HepG2 (cell line): ENCODE results near the gene HABP2.

ENCODE experiments used
- JUNB ChIP-seq: sonication (generic); formaldehyde crosslinking; IDR thresholded peaks from 2 replicates; pipeline ENCODE4 v1.8.0; 2022; ENCODE audit warnings: missing genetic modification reagents, mild to moderate bottlenecking, borderline replicate concordance
- MYNN ChIP-seq: sonication (generic); formaldehyde crosslinking; IDR thresholded peaks from 2 replicates; pipeline ENCODE4 v1.4.0; 2020; ENCODE audit warnings: mild to moderate bottlenecking, low read depth, missing genetic modification reagents
- ZNF382 ChIP-seq: sonication (generic); formaldehyde crosslinking; IDR thresholded peaks from 2 replicates; pipeline ENCODE4 v1.5.0; 2020; ENCODE audit warnings: missing genetic modification reagents, mild to moderate bottlenecking, borderline replicate concordance
- ZNF501 ChIP-seq: sonication (generic); formaldehyde crosslinking; IDR thresholded peaks from 2 replicates; pipeline ENCODE4 v1.5.1; 2020; ENCODE audit warnings: mild to moderate bottlenecking, moderate library complexity, missing genetic modification reagents
- TF ChIP-seq, protein P1 (sequence below): sonication (generic); formaldehyde crosslinking; IDR thresholded peaks from 2 replicates; pipeline ENCODE4 v1.5.0; 2020; ENCODE audit warnings: mild to moderate bottlenecking, missing genetic modification reagents, moderate library complexity

- TF ChIP-seq JUNB (CRISPR knock-in tag) (no peak), MYNN (CRISPR knock-in tag) (no peak), ZNF382 (CRISPR knock-in tag) (no peak), ZNF501 (CRISPR knock-in tag) (no peak)
- TF ChIP-seq, protein P1, sequence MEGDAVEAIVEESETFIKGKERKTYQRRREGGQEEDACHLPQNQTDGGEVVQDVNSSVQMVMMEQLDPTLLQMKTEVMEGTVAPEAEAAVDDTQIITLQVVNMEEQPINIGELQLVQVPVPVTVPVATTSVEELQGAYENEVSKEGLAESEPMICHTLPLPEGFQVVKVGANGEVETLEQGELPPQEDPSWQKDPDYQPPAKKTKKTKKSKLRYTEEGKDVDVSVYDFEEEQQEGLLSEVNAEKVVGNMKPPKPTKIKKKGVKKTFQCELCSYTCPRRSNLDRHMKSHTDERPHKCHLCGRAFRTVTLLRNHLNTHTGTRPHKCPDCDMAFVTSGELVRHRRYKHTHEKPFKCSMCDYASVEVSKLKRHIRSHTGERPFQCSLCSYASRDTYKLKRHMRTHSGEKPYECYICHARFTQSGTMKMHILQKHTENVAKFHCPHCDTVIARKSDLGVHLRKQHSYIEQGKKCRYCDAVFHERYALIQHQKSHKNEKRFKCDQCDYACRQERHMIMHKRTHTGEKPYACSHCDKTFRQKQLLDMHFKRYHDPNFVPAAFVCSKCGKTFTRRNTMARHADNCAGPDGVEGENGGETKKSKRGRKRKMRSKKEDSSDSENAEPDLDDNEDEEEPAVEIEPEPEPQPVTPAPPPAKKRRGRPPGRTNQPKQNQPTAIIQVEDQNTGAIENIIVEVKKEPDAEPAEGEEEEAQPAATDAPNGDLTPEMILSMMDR (CRISPR knock-in tag), result no peak
Observed at GRCh38 chr10:113533801-113534200, 19.1 kb upstream of the HABP2 start.
